Measurements from ENCODE around the gene AATK. TPM values are rescaled to one million over a fixed set of nuclear protein-coding genes. Genes with fewer than 3 reads are reported as not detected.

The AATK gene
- total and polyA plus RNA-seq, 2 experiments from 2014 or later: 1.1 to 5.0 TPM

GRCh38 chr17:81094509-81095382, 71.3 kb downstream of the AATK start (continued):
- TF ChIP-seq ZNF462 (CRISPR knock-in tag; IDR thresholded peaks at IDR 0.05) (no peak), ZNF114 (CRISPR knock-in tag; IDR thresholded peaks at IDR 0.05) (no peak), CREB1 (CRISPR knock-in tag; IDR thresholded peaks at IDR 0.05; ENCODE audit: low read depth) (no peak), ETS1 (IDR thresholded peaks at IDR 0.05) (no peak), EZH2 (IDR thresholded peaks at IDR 0.05; ENCODE audit: low read depth, unreplicated experiment) (no peak), REST (IDR thresholded peaks at IDR 0.05; ENCODE audit: unreplicated experiment) (no peak), JUNB (IDR thresholded peaks at IDR 0.05; ENCODE audit: unreplicated experiment) (no peak), EZH2phosphoT487 (IDR thresholded peaks at IDR 0.05; ENCODE audit: unreplicated experiment) (no peak)

All from GM23338 (cell line).